GM12878 (cell line): Measurements from ENCODE around the gene PHACTR3. TPM values are rescaled to one million over a fixed set of nuclear protein-coding genes. Genes with fewer than 3 reads are reported as not detected.

ENCODE experiments used
- ATAC-seq: fragments of 200-7000 bp; cut with Tn5 transposase; 3 replicates; pipeline ENCODE4 v1.9.1; 2020; ENCODE audit warnings: mild to moderate bottlenecking, moderate library complexity
- BruUV-seq: library from RNA; stranded (reverse); fragments of 400-500 nt; replicated peaks from 2 replicates; lab custom pipeline; 2021; lab: Mats Ljungman, UMichigan
- CTCF ChIA-PET: fragments of 300-600 bp; sonication (Branson Sonifier 250); formaldehyde crosslinking; extraction: SDS; loops from one replicate; lab custom pipeline; 2021; ENCODE audit warnings: inconsistent platforms; lab: Yijun Ruan, JAX
- POLR2A ChIA-PET: fragments of 350-600 bp; formaldehyde crosslinking; extraction: SDS; loops from one replicate; lab custom pipeline; 2021; ENCODE audit warnings: inconsistent platforms; lab: Charles Lee
- RAD21 ChIA-PET: fragments of 300-600 bp; sonication (Branson Sonifier 250); formaldehyde crosslinking; loops from one replicate; lab custom pipeline; 2023; ENCODE audit warnings: antibody characterized with exemption; ENCODE audit not compliant: unreplicated experiment; lab: Charles Lee
- SMC1A ChIA-PET: fragments of 300-600 bp; sonication (Branson Sonifier 250); formaldehyde crosslinking; loops from one replicate; lab custom pipeline; 2023; ENCODE audit not compliant: unreplicated experiment, uncharacterized antibody; lab: Charles Lee
- DNase-seq: peaks from one replicate; pipeline ENCODE4 v3.0.0-alpha.2; 2011; ENCODE audit warnings: low read depth, low spot score
- FAIRE-seq: peaks from 3 replicates; lab custom pipeline; 2011; peaks lifted over from hg19 to GRCh38; lab: Jason Lieb, UNC
- H2AFZ ChIP-seq: 2 replicates; pipeline ENCODE4 v1.6.0; 2011; ENCODE audit warnings: low read depth, low read length, control low read depth; ENCODE audit not compliant: control insufficient read depth
- H3K27ac ChIP-seq: 2 replicates; pipeline ENCODE4 v1.5.1; 2011; ENCODE audit warnings: control low read depth; ENCODE audit not compliant: control insufficient read depth, insufficient read depth
- H3K27me3 ChIP-seq, 2 experiments: replicated peaks in 1 of 2; 2 replicates each; pipeline versions ENCODE4 v1.6.0 to v1.6.1; 2011; ENCODE audit warnings: low read length in 1 of 2; ENCODE audit not compliant: control insufficient read depth in 2 of 2, insufficient read depth in 2 of 2
- H3K36me3 ChIP-seq, 2 experiments: 2 replicates each; pipeline ENCODE4 v1.5.1; 2011; ENCODE audit warnings: low read length in 1 of 2; ENCODE audit not compliant: control insufficient read depth in 2 of 2, insufficient read depth in 2 of 2
- H3K4me1 ChIP-seq: 2 replicates; pipeline ENCODE4 v1.6.1; 2011; ENCODE audit warnings: mild to moderate bottlenecking, low read length, moderate library complexity, mixed read lengths; ENCODE audit not compliant: control insufficient read depth, insufficient read depth
- H3K4me2 ChIP-seq: 2 replicates; pipeline ENCODE4 v1.6.0; 2011; ENCODE audit warnings: control low read depth; ENCODE audit not compliant: control insufficient read depth, insufficient read depth
- H3K4me3 ChIP-seq: fragments of 200-600 bp; sonication (generic); 2 replicates; pipeline ENCODE4 v1.5.1; 2016
- H3K79me2 ChIP-seq: 2 replicates; pipeline ENCODE4 v1.6.0; 2011; ENCODE audit warnings: low read length; ENCODE audit not compliant: control insufficient read depth, insufficient read depth
- H3K9ac ChIP-seq: 2 replicates; pipeline ENCODE4 v1.8.0; 2011; ENCODE audit warnings: low read length, control low read depth, mixed read lengths; ENCODE audit not compliant: control insufficient read depth, insufficient read depth
- H3K9me3 ChIP-seq: replicated peaks from 3 replicates; pipeline ENCODE4 v1.5.1; 2011; ENCODE audit warnings: mild to moderate bottlenecking, low read length; ENCODE audit not compliant: control insufficient read depth, insufficient read depth
- H4K20me1 ChIP-seq: 2 replicates; pipeline ENCODE4 v1.6.0; 2011; ENCODE audit not compliant: control insufficient read depth, insufficient read depth
- CHD1 ChIP-seq: IDR thresholded peaks from 2 replicates; pipeline ENCODE4 v1.6.1; 2012; ENCODE audit warnings: low read depth, low read length, improper control_type of control experiment
- HDGF ChIP-seq: fragments of 450-650 bp; IDR thresholded peaks from 2 replicates; pipeline ENCODE4 v1.6.1; 2016; ENCODE audit warnings: antibody characterized with exemption
- IKZF1 ChIP-seq: fragments of 450-650 bp; conservative IDR thresholded peaks from 2 replicates; pipeline ENCODE4 v1.6.1; 2017; ENCODE audit warnings: antibody characterized with exemption, mild to moderate bottlenecking
- JUNB ChIP-seq: IDR thresholded peaks from 2 replicates; pipeline ENCODE4 v1.6.1; 2016; ENCODE audit warnings: antibody characterized with exemption, mild to moderate bottlenecking
- RUNX3 ChIP-seq: IDR thresholded peaks from 2 replicates; pipeline ENCODE4 v1.6.1; 2012; ENCODE audit warnings: low read length, inconsistent platforms
- SRF ChIP-seq, 2 experiments: IDR thresholded peaks; 2 replicates each; pipeline ENCODE4 v1.6.1; 2011; ENCODE audit warnings: low read depth in 2 of 2, low read length in 2 of 2, mild to moderate bottlenecking in 1 of 2, moderate library complexity in 1 of 2
- WGBS: methylation state at CpG from one replicate; pipeline ENCODE4 v1.1.6; 2016; ENCODE audit warnings: low lambda C conversion rate; ENCODE audit not compliant: insufficient replicate concordance, insufficient coverage; ENCODE audit errors: missing lambda C conversion rate; 5-methylcytosine and 5-hydroxymethylcytosine counted together
- in situ Hi-C: fragments of 300-500 bp; cut with MboI; formaldehyde crosslinking; loops from 9 replicates; pipeline ENCODE4 v1.14.3; 2018; ENCODE audit warnings: mixed read lengths
- intact Hi-C: fragments of 100-400 bp; cut with micrococcal nuclease; formaldehyde crosslinking; loops from one replicate; pipeline ENCODE4 v1.14.2; 2022; ENCODE audit not compliant: unreplicated experiment
- polyA plus RNA-seq, 11 experiments: library from polyadenylated mRNA; depleted of rRNA in 4 of 11; unstranded in 6 of 11; stranded (reverse) in 5 of 11; fragments of >200 nt; fragmentation: Nextera tagmentation in 4 of 11; fragmentation: Illumina TruSeq in 1 of 11; extraction: Ambion mirVana in 4 of 11; extraction: Trizol in 1 of 11; gene quantifications; 1 replicate in 1 of 11; 2 replicates in 10 of 11; pipeline versions ENCODE4 v1.2.1 to v1.2.3, GENCODE V29; 2011 to 2016; ENCODE audit warnings: inconsistent platforms in 2 of 11, missing spikeins in 2 of 11, low read depth in 1 of 11
- total RNA-seq, 4 experiments: library from RNA; depleted of rRNA in 3 of 4; stranded (reverse); fragments of >200 nt in 3 of 4; fragmentation: Illumina TruSeq in 1 of 4; extraction: Trizol in 1 of 4; gene quantifications; 2 replicates each; pipeline versions ENCODE4 v1.2.1 to v1.2.3, GENCODE V29; 2013 to 2021
- TF ChIP-seq, protein P1 (sequence below): fragments of 450-650 bp; IDR thresholded peaks from 2 replicates; pipeline ENCODE4 v1.6.1; 2017; ENCODE audit warnings: mild to moderate bottlenecking, moderate library complexity
- TF ChIP-seq, protein P2 (sequence below): fragments of 450-650 bp; IDR thresholded peaks from 2 replicates; pipeline ENCODE4 v1.6.1; 2018; ENCODE audit warnings: mild to moderate bottlenecking, low read depth, moderate library complexity; ENCODE audit not compliant: partially characterized antibody

The PHACTR3 gene
- total and polyA plus RNA-seq, 10 of the 15 experiments (the other 5 are each of a cell fraction or from before 2014, with no cell fraction given), result 0.17 to 2.7 (median 0.27) TPM; not detected in 1

GRCh38 chr20:59880198-59880597, 275.9 kb downstream of the PHACTR3 start:
- Histone ChIP-seq H3K4me3 (no peak overlapping the region), H2AFZ (no peak overlapping the region), H3K4me2 (no peak overlapping the region), H3K9ac (no peak overlapping the region), H3K79me2 (no peaks in the 10 kb centered on the region), H3K27ac (no peak overlapping the region), H3K4me1 (no peaks in the 10 kb centered on the region), H4K20me1 (no peaks in the 10 kb centered on the region), H3K27me3 (no peaks in the 10 kb centered on the region), H3K9me3 (no peaks in the 10 kb centered on the region), H3K36me3 (no peaks in the 10 kb centered on the region)
- TF ChIP-seq IKZF1, result no peak
- peak; percentile 65 for TF ChIP-seq JUNB
- peak; percentile 24; the same call in 1 of the 2 replicates for TF ChIP-seq RUNX3
- TF ChIP-seq SRF (IDR thresholded peaks at IDR 0.05; ENCODE audit: low read depth in 2 of 2, low read length in 2 of 2), result no peak
- WGBS, result 0% methylated on average over 1 of the region's 1 CpG
- FAIRE-seq (no peak), DNase-seq (no peak), ATAC-seq (peak; percentile 22; the same call in 1 of the 3 replicates)
- no TSS peak for BruUV-seq
- in situ Hi-C loops (no loop called here), intact Hi-C loops (no loop called here)
- RAD21 ChIA-PET, result interaction anchor here (1.2 kb wide), 1 partner anchor 12 kb away, joined by 3 read pairs; no protein-coding TSS in a partner anchor
- CTCF ChIA-PET, result no interaction called here
- POLR2A ChIA-PET, result no interaction called here
- SMC1A ChIA-PET, result interaction anchor here (0.9 kb wide), 1 partner anchor 29 kb away, joined by 3 read pairs; no protein-coding TSS in a partner anchor

DNA sequence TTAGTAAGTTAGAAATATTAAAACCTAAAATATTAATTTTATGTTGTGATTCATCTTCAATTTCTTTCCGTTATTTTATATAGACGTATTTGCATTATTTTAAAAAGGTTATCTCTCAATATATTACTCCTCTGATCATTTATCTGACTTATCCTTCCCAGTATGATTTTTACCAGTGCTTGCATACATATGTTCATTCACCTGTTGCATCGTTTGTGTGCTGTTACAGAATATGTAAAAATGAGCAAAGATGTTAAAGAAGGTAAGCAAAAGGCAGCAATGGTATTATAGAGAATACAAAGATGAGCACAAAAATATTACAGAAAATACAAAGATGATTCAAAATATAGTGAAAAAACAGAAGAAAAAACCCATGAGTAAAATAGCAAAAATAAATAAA, 280.2 kb downstream of the PHACTR3 start:
- FAIRE-seq, result no peak
- H3K4me1 ChIP-seq, result no peaks in the 10 kb centered on the region
- BruUV-seq, result no TSS peak
- no peak overlapping the region for H2AFZ ChIP-seq
- ChIA-PET CTCF (no interaction called here), RAD21 (no interaction called here), POLR2A (no interaction called here), SMC1A (interaction anchor here (1.4 kb wide), 1 partner anchor 10 kb away, joined by 4 read pairs; no protein-coding TSS in a partner anchor)
- H3K4me2 ChIP-seq, result no peak overlapping the region
- H3K27ac ChIP-seq, result no peak overlapping the region
- no peaks in the 10 kb centered on the region for H3K27me3 ChIP-seq
- no peak for ATAC-seq
- no peaks in the 10 kb centered on the region for H3K36me3 ChIP-seq
- no peaks in the 10 kb centered on the region for H3K9me3 ChIP-seq
- no peak overlapping the region for H3K4me3 ChIP-seq
- intact Hi-C loops, result no loop called here
- 22% methylated on average over 3 of the region's 3 CpGs for WGBS
- H3K9ac ChIP-seq, result no peak overlapping the region
- H3K79me2 ChIP-seq, result no peaks in the 10 kb centered on the region
- no peak for DNase-seq
- in situ Hi-C loops, result no loop called here
- H4K20me1 ChIP-seq, result no peaks in the 10 kb centered on the region
- TF ChIP-seq, protein P1, sequence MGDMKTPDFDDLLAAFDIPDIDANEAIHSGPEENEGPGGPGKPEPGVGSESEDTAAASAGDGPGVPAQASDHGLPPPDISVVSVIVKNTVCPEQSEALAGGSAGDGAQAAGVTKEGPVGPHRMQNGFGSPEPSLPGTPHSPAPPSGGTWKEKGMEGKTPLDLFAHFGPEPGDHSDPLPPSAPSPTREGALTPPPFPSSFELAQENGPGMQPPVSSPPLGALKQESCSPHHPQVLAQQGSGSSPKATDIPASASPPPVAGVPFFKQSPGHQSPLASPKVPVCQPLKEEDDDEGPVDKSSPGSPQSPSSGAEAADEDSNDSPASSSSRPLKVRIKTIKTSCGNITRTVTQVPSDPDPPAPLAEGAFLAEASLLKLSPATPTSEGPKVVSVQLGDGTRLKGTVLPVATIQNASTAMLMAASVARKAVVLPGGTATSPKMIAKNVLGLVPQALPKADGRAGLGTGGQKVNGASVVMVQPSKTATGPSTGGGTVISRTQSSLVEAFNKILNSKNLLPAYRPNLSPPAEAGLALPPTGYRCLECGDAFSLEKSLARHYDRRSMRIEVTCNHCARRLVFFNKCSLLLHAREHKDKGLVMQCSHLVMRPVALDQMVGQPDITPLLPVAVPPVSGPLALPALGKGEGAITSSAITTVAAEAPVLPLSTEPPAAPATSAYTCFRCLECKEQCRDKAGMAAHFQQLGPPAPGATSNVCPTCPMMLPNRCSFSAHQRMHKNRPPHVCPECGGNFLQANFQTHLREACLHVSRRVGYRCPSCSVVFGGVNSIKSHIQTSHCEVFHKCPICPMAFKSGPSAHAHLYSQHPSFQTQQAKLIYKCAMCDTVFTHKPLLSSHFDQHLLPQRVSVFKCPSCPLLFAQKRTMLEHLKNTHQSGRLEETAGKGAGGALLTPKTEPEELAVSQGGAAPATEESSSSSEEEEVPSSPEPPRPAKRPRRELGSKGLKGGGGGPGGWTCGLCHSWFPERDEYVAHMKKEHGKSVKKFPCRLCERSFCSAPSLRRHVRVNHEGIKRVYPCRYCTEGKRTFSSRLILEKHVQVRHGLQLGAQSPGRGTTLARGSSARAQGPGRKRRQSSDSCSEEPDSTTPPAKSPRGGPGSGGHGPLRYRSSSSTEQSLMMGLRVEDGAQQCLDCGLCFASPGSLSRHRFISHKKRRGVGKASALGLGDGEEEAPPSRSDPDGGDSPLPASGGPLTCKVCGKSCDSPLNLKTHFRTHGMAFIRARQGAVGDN, result no peak
- TF ChIP-seq CHD1 (no peak), HDGF (no peak)
- TF ChIP-seq, protein P2, sequence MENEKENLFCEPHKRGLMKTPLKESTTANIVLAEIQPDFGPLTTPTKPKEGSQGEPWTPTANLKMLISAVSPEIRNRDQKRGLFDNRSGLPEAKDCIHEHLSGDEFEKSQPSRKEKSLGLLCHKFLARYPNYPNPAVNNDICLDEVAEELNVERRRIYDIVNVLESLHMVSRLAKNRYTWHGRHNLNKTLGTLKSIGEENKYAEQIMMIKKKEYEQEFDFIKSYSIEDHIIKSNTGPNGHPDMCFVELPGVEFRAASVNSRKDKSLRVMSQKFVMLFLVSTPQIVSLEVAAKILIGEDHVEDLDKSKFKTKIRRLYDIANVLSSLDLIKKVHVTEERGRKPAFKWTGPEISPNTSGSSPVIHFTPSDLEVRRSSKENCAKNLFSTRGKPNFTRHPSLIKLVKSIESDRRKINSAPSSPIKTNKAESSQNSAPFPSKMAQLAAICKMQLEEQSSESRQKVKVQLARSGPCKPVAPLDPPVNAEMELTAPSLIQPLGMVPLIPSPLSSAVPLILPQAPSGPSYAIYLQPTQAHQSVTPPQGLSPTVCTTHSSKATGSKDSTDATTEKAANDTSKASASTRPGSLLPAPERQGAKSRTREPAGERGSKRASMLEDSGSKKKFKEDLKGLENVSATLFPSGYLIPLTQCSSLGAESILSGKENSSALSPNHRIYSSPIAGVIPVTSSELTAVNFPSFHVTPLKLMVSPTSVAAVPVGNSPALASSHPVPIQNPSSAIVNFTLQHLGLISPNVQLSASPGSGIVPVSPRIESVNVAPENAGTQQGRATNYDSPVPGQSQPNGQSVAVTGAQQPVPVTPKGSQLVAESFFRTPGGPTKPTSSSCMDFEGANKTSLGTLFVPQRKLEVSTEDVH, result no peak
